Epithelial cell of proximal tubule (primary cell): Measurements from ENCODE around the gene SORBS2. TPM values are rescaled to one million over a fixed set of nuclear protein-coding genes. Genes with fewer than 3 reads are reported as not detected.

ENCODE experiments used
- DNase-seq: peaks from one replicate; pipeline ENCODE4 v3.0.0-alpha.2; 2011; ENCODE audit warnings: low read depth
- H3K4me3 ChIP-seq: 2 replicates; pipeline ENCODE4 v1.5.1; 2011; ENCODE audit warnings: low read depth, mild to moderate bottlenecking, low read length
- total RNA-seq: library from RNA; depleted of rRNA; stranded (reverse); fragments of >200 nt; gene quantifications from 2 replicates; pipeline ENCODE4 v1.2.3, GENCODE V29; 2015
- TF ChIP-seq, protein P1 (sequence below): conservative IDR thresholded peaks from 2 replicates; pipeline ENCODE4 v1.5.1; 2012; ENCODE audit warnings: low read depth, mild to moderate bottlenecking, low read length

SORBS2 gene
- total RNA-seq, 1 donor from 2014 or later = 11.6 TPM

DNA sequence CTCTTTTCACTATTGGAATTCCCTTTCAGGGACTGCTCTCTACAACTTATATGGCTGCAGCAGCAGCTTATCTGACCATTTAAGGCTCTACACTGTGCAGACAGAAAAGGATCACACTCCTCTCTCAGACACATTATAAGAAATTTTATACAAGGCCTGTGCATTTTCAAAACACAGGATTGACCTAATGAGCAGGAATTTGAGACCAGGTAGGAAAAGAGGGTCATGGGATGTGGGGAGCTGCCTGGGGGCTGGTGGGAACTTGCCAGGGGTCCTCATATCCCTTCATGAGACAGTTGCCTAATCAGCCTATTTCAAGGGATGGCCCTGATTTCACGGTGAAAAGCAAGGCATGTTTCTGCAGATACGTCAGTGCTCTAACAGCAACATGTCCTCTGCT, 77.1 kb downstream of the SORBS2 start:
- DNase-seq = no peak
- no peak overlapping the region for H3K4me3 ChIP-seq
- TF ChIP-seq, protein P1, sequence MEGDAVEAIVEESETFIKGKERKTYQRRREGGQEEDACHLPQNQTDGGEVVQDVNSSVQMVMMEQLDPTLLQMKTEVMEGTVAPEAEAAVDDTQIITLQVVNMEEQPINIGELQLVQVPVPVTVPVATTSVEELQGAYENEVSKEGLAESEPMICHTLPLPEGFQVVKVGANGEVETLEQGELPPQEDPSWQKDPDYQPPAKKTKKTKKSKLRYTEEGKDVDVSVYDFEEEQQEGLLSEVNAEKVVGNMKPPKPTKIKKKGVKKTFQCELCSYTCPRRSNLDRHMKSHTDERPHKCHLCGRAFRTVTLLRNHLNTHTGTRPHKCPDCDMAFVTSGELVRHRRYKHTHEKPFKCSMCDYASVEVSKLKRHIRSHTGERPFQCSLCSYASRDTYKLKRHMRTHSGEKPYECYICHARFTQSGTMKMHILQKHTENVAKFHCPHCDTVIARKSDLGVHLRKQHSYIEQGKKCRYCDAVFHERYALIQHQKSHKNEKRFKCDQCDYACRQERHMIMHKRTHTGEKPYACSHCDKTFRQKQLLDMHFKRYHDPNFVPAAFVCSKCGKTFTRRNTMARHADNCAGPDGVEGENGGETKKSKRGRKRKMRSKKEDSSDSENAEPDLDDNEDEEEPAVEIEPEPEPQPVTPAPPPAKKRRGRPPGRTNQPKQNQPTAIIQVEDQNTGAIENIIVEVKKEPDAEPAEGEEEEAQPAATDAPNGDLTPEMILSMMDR = no peak

DNA sequence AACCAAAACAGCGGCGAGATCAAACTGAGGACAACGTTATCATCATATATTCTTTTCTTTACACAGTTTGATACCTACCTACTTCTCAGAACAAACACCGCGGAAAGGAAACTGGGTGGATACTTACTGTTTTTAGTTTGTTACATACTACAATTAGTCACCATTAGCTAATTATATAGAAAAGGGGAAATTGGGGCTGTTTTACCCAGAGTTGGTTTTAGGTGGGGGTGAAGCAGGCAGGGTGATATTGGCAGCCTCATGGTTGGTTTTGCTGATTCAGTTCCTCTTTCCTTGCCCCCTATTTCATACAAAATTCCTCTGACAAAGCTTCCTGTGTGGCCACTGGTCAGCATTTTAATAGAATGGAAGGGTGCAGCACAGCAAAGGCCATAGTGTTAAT, 77.8 kb downstream of the SORBS2 start:
- DNase-seq = no peak
- no peak overlapping the region for H3K4me3 ChIP-seq
- TF ChIP-seq, protein P1 = no peak

DNA sequence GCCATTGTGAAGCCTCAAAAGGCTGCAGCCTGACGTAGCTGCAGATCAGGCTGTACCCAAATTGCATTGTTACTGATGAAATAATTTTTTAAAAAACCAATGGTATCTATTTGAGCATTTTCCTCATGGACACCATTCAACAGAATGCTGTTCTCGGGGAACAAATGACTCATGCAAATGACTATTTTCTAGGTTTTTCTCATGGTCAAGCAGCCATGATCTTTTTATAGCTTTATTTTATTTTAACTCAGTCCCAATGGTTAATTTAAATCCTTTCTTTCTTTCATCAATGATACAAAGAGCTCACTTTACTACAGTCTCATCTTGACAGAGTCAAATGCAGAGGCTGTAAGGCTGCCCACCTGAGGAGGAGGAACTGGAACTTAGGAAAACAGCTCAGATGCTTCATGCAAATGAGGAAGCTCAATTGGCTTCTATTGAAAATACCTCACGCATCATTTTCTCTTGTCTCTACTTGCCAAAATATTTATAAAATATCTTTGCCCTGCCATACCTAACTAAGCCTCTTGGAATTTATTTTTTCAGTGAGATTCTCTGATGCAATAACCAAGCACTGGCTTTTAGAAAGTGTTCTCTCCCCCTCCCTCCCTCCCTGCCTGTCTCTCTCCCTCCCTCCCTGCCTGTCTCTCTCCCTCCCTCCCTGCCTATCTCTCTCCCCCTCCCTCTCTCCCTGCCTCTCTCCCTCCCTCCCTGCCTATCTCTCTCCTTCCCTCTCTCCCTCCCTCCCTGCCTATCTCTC, 81.0 kb downstream of the SORBS2 start:
- H3K4me3 ChIP-seq = no peak overlapping the region
- TF ChIP-seq, protein P1 = no peak
- no peak for DNase-seq

GRCh38 chr4:185730387-185730786, 81.6 kb downstream of the SORBS2 start:
- TF ChIP-seq, protein P1 = no peak
- no peak overlapping the region for H3K4me3 ChIP-seq
- no peak for DNase-seq

GRCh38 chr4:185729391-185729804, 82.6 kb downstream of the SORBS2 start:
- TF ChIP-seq, protein P1 = no peak
- no peak for DNase-seq

DNA sequence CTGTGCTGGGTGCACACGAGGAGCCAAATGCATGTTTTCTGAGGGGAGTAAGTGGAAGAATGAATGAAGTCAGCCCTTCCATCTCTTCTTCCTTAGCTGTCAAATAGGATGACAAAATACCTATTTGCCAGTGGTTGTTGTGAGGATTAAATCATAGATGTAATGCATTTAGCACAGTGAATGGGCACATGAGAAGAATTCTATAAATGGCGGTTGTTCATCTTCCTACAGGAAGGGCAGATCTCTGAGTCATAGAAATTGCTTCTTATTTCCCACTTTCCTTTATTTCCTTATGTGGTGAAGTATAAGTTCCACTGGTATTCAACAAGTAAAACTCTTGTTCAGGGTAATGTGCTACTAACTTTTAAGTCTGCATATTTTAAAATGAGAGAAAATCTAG, 83.1 kb downstream of the SORBS2 start:
- DNase-seq = no peak
- no peak overlapping the region for H3K4me3 ChIP-seq
- TF ChIP-seq, protein P1 = no peak

More at GRCh38 chr4:185729391-185729804, 82.6 kb downstream of the SORBS2 start:
- no peak overlapping the region for H3K4me3 ChIP-seq

- TF ChIP-seq, protein P1 = no peak
- no peak overlapping the region for H3K4me3 ChIP-seq
- no peak for DNase-seq
Measured at GRCh38 chr4:185726931-185727330, 85.1 kb downstream of the SORBS2 start.
